ENCODE data around the gene MED15. TPM values are rescaled to one million over a fixed set of nuclear protein-coding genes. Genes with fewer than 3 reads are reported as not detected.

The MED15 gene
- total RNA-seq, 4 donors from 2014 or later, result 30.6 to 62.3 (median 54.3) TPM

DNA sequence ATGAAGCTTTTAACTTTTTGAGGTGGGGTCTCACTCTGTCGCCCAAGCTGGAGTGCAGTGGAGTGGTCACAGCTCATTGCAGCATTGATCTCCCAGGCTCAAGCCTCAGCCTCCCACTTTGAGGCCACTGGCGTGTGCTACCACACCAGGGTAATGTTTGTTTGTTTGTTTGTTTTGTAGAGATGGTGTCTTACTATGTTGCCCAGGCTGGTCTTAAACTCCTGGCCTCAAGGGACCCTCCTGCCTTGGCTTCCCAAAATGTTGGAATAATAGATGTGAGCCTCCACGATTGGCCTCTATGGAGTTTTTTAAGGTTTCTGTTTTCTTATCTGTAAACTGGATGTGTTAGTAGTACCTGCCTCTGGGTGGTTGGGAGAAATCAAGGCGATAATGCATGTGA lies 41.4 kb downstream of the MED15 start:
- no peaks in the 10 kb centered on the region for H3K27me3 ChIP-seq
- H3K36me3 ChIP-seq, result peaks cover 0 to 39% of the 10 kb centered on the region in 2 donors
- H3K4me3 ChIP-seq, result no peak overlapping the region
- peak overlapping the region in 2 of 4 donors; percentile 82 to 84 for H3K27ac ChIP-seq
- TF ChIP-seq, protein P1, sequence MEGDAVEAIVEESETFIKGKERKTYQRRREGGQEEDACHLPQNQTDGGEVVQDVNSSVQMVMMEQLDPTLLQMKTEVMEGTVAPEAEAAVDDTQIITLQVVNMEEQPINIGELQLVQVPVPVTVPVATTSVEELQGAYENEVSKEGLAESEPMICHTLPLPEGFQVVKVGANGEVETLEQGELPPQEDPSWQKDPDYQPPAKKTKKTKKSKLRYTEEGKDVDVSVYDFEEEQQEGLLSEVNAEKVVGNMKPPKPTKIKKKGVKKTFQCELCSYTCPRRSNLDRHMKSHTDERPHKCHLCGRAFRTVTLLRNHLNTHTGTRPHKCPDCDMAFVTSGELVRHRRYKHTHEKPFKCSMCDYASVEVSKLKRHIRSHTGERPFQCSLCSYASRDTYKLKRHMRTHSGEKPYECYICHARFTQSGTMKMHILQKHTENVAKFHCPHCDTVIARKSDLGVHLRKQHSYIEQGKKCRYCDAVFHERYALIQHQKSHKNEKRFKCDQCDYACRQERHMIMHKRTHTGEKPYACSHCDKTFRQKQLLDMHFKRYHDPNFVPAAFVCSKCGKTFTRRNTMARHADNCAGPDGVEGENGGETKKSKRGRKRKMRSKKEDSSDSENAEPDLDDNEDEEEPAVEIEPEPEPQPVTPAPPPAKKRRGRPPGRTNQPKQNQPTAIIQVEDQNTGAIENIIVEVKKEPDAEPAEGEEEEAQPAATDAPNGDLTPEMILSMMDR (IDR thresholded peaks at IDR 0.05), result no peak
- no peak for TF ChIP-seq POLR2AphosphoS5 (IDR thresholded peaks at IDR 0.05)
- TF ChIP-seq EP300 (IDR thresholded peaks at IDR 0.05), result no peak
- TF ChIP-seq POLR2A (IDR thresholded peaks at IDR 0.05), result no peak
- no peaks in the 10 kb centered on the region for H3K9me3 ChIP-seq
- H3K4me1 ChIP-seq, result peaks cover 0 to 82% (median 38%) of the 10 kb centered on the region in 3 donors
- no peak for ATAC-seq
- WGBS, 2 donors (ENCODE audit: low coverage in 1 of 2), result 67 to 93% methylated on average over 2 to 4 of the region's 4 CpGs

DNA sequence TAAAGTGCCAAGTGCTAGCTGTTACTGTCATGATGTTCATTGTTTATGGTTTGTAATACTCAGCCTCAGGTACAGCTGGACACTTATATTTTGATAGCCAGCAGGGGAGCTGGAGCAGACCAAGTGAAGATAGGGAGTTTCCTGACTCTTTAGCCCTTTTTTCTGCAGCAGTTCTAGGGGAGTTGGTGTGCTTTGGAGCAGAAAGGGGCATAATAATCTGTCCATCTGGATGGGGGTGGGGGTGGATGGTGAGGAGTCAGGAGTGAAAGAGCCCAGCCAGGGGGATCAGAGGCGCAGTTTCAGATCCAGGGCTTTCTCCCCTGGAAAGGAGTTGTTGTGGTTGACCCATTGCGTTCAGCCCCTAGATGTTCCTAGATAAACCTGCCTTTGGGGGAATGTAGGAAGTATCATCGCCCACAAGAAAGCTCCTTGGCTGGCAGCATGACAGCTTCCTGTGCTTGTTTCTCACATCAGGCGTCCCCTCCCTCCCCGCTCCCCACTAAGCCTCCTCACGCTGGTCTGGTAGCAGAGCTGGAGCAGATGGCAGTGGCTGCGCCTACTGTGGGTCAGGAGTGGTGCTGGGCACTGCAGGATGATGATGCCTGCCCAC lies 41.9 kb downstream of the MED15 start:
- peaks cover 0 to 39% of the 10 kb centered on the region in 2 donors for H3K36me3 ChIP-seq
- WGBS, 2 donors (ENCODE audit: low coverage in 1 of 2), result 60% methylated on average over 2 of the region's 7 CpGs; no CpG with 5 or more reads in 1 of the 2 donors
- H3K4me3 ChIP-seq, result no peak overlapping the region
- H3K27me3 ChIP-seq, result no peaks in the 10 kb centered on the region
- H3K4me1 ChIP-seq, result peaks cover 0 to 87% (median 43%) of the 10 kb centered on the region in 3 donors
- ATAC-seq, result no peak
- TF ChIP-seq, protein P1 (IDR thresholded peaks at IDR 0.05), result no peak
- TF ChIP-seq POLR2A (IDR thresholded peaks at IDR 0.05), result no peak
- no peak for TF ChIP-seq EP300 (IDR thresholded peaks at IDR 0.05)
- no peak for TF ChIP-seq POLR2AphosphoS5 (IDR thresholded peaks at IDR 0.05)
- H3K27ac ChIP-seq, result peak overlapping the region in 3 of 4 donors; percentile 82 to 86 (median 84)
- H3K9me3 ChIP-seq, result no peaks in the 10 kb centered on the region

DNA sequence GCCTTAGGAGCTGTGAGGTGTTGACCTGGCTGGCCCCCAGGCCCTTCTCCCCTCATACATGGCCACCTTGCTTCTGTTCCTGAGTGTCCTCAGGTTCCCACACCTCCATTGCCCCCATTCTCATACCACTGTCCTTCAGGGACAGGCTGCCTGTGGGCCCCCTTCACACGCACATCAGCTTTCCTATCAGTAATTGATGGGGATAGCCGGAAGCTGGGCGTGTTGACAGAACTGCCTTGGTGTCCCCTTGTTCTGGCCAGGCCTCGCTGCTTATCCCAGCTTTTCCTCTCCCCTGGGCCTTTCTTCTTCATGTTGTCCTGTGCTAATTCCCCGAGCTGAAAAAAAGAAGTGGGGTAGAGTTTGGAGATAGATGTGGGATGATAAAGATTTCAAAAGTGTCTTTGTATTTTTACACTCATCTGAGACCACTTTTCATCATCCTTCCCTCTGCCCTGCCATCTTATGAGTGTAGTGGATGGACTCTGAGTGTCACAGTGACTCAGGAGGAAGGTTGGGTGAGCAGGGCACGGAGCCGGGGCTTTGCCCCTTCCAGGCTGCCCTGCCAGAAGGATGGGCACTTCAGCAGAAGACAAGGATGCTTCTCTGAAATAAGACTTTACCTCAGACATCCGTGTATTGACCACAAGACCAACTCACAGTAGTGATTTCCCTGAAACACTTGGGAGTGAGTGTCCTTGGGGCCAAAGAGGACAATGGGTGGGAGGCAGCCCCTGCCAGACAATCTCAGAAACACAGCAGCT lies 42.8 kb downstream of the MED15 start:
- H3K36me3 ChIP-seq, result peaks cover 0 to 39% of the 10 kb centered on the region in 2 donors
- H3K9me3 ChIP-seq, result no peaks in the 10 kb centered on the region
- H3K27ac ChIP-seq, result peak overlapping the region; percentile 45 to 86 (median 83)
- TF ChIP-seq, protein P1 (IDR thresholded peaks at IDR 0.05), result no peak
- TF ChIP-seq EP300 (IDR thresholded peaks at IDR 0.05) (no peak), POLR2AphosphoS5 (IDR thresholded peaks at IDR 0.05) (no peak), POLR2A (IDR thresholded peaks at IDR 0.05) (no peak)
- 85 to 93% methylated on average over 5 to 6 of the region's 8 CpGs for WGBS, 2 donors (ENCODE audit: low coverage in 1 of 2)
- no peaks in the 10 kb centered on the region for H3K27me3 ChIP-seq
- H3K4me3 ChIP-seq, result no peak overlapping the region
- no peak for ATAC-seq
- H3K4me1 ChIP-seq, result peaks cover 0 to 94% (median 43%) of the 10 kb centered on the region in 3 donors

DNA sequence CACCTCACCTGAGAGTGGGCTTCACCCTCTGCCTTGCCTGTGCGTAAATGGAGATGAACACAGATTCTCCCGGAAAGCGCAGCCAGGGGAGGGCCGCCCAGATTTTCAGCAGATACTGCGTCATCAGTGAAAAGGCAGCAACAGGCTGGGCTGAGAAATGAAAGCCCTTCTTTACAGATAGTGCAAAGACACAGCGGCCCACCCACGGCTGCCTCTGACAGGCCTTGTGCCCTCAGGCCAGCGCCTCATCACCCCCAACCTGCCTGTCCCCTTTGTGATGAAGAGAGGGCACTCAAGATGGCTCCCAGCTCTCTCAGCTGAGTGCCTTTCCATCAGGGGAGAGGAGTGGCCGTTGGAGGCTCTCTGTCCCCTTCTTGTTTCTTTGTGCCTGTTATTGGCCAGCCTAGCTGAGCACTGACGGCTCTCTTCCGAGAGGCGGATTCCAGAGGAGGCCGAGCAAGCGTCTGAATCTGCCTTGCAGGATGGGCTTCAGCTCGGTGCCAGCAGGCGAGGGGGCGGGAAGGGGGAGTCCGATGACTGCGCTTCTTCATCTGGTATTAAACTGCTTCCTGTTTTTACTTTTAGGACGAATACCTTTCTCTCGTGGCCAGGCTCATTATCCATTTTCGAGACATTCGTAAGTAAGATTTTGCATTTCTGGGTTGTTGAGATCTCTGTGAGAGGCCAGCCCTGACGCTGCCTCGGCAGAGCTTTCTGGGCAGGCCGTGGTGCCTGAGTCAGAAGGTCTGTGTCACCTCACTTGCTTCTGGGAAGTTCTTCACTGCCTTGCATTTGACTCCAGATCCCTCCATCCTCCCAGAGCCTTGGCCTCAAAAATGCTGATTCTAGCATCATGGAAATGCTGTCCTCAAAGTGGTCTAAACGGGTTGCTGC lies 43.7 kb downstream of the MED15 start:
- Histone ChIP-seq H3K36me3 (peaks cover 0 to 48% of the 10 kb centered on the region in 2 donors), H3K27ac (peak overlapping the region; percentile 45 to 86 (median 83)), H3K4me3 (peak overlapping the region in 1 of 2 donors; percentile 9), H3K4me1 (peaks cover 0 to 87% (median 40%) of the 10 kb centered on the region in 3 donors), H3K27me3 (no peaks in the 10 kb centered on the region), H3K9me3 (no peaks in the 10 kb centered on the region)
- peak; percentile 48 for ATAC-seq
- TF ChIP-seq POLR2AphosphoS5 (IDR thresholded peaks at IDR 0.05) (peak; percentile 68), EP300 (IDR thresholded peaks at IDR 0.05) (no peak)
- TF ChIP-seq, protein P1 (IDR thresholded peaks at IDR 0.05), result peak in 1 of 4 experiments; percentile 8
- 20 to 34% methylated on average over 14 to 17 of the region's 27 CpGs for WGBS, 2 donors (ENCODE audit: low coverage in 1 of 2)
